NCI-H1417 (cell line): ENCODE data around the gene MEGF6.

ENCODE experiments used
- DNase-seq, 3 experiments: peaks; one replicate each; lab custom pipeline; 2025; lab: John Stamatoyannopoulos, UW

MEGF6 gene

GRCh38 chr1:3459051-3459908 lies 152.0 kb downstream of the MEGF6 start:
- no peak for DNase-seq

GRCh38 chr1:3457910-3458883 lies 153.1 kb downstream of the MEGF6 start:
- no peak for DNase-seq

GRCh38 chr1:3456964-3457909 lies 154.1 kb downstream of the MEGF6 start:
- DNase-seq = no peak

- DNase-seq = no peak
These were observed 154.8 kb downstream of the MEGF6 start for GRCh38 chr1:3456449-3456963.

GRCh38 chr1:3455670-3456448 lies 155.4 kb downstream of the MEGF6 start:
- DNase-seq = no peak

GRCh38 chr1:3454811-3455618 lies 156.3 kb downstream of the MEGF6 start:
- peak; percentile 13 to 78 (median 66) for DNase-seq

GRCh38 chr1:3453891-3454810 lies 157.2 kb downstream of the MEGF6 start, which contains the start of gene ARHGEF16:
Gene ARHGEF16, plus strand, starts transcription at chr1:3454665. Its CDS starts 8,420 bp downstream, at chr1:3463085.
- DNase-seq = peak; percentile 51 to 83 (median 78)

GRCh38 chr1:3453203-3453761 lies 158.0 kb downstream of the MEGF6 start:
- peak; percentile 25 to 78 (median 65) for DNase-seq

- DNase-seq = no peak
These were observed 158.5 kb downstream of the MEGF6 start for GRCh38 chr1:3452866-3453175.

GRCh38 chr1:3451994-3452865 lies 159.1 kb downstream of the MEGF6 start:
- no peak for DNase-seq

GRCh38 chr1:3450983-3451382 lies 160.3 kb downstream of the MEGF6 start:
- DNase-seq = no peak

- no peak for DNase-seq
These were observed 161.0 kb downstream of the MEGF6 start for GRCh38 chr1:3450202-3450863.

- no peak for DNase-seq
These were observed 166.6 kb downstream of the MEGF6 start for GRCh38 chr1:3444736-3445135.

- DNase-seq = no peak
These were observed 167.0 kb downstream of the MEGF6 start for GRCh38 chr1:3444298-3444697.

GRCh38 chr1:3443807-3444206 lies 167.5 kb downstream of the MEGF6 start:
- DNase-seq = no peak

- no peak for DNase-seq
These were observed 168.4 kb downstream of the MEGF6 start for GRCh38 chr1:3442901-3443300.

- no peak for DNase-seq
These were observed 169.0 kb downstream of the MEGF6 start for GRCh38 chr1:3442331-3442730.
